K562 (cell line): Measurements from ENCODE around the gene SEC24C. TPM values are rescaled to one million over a fixed set of nuclear protein-coding genes. Genes with fewer than 3 reads are reported as not detected.

Experiments
- ARID1B ChIP-seq: fragments of 450-650 bp; IDR thresholded peaks from 2 replicates; pipeline ENCODE4 v1.6.1; 2016; ENCODE audit warnings: antibody characterized with exemption, mild to moderate bottlenecking, inconsistent platforms
- CBFA2T3 ChIP-seq: fragments of 450-650 bp; IDR thresholded peaks from 2 replicates; pipeline ENCODE4 v1.6.1; 2017
- FOXK2 ChIP-seq, 2 experiments: fragments of 450-650 bp; IDR thresholded peaks in 1 of 2; conservative IDR thresholded peaks in 1 of 2; 2 replicates each; pipeline ENCODE4 v1.6.1; 2016; ENCODE audit warnings: low read depth in 2 of 2, mild to moderate bottlenecking in 1 of 2
- HEY1 ChIP-seq: fragments of 250-450 bp; sonication (Bioruptor Pico); IDR thresholded peaks from 2 replicates; pipeline ENCODE4 v1.5.0; 2020; ENCODE audit warnings: mild to moderate bottlenecking, moderate library complexity, borderline replicate concordance
- LARP7 ChIP-seq: fragments of 450-650 bp; IDR thresholded peaks from 2 replicates; pipeline ENCODE4 v1.6.1; 2016
- MBD2 ChIP-seq: sonication (generic); IDR thresholded peaks from 2 replicates; pipeline ENCODE4 v1.6.1; 2016; ENCODE audit warnings: low read depth, borderline replicate concordance
- NR4A1 ChIP-seq, 2 experiments: fragments of 250-450 bp in 1 of 2; fragments of 450-650 bp in 1 of 2; sonication (Bioruptor Pico) in 1 of 2; IDR thresholded peaks; 2 replicates each; pipeline versions ENCODE4 v1.4.0 to v1.6.1; 2016 to 2020; ENCODE audit warnings: mild to moderate bottlenecking in 2 of 2, missing compliant biosample characterization in 1 of 2, missing genetic modification characterization in 1 of 2, moderate library complexity in 1 of 2
- POLR2B ChIP-seq: fragments of 450-650 bp; IDR thresholded peaks from 2 replicates; pipeline ENCODE4 v1.6.1; 2018; ENCODE audit warnings: low read depth; ENCODE audit not compliant: partially characterized antibody
- SMAD4 ChIP-seq: fragments of 250-450 bp; sonication (Bioruptor Pico); conservative IDR thresholded peaks from 2 replicates; pipeline ENCODE4 v1.8.0; 2021; ENCODE audit warnings: inconsistent platforms, mild to moderate bottlenecking, moderate library complexity
- SMARCA4 ChIP-seq: fragments of 450-650 bp; IDR thresholded peaks from 2 replicates; pipeline ENCODE4 v1.6.1; 2016
- TBP ChIP-seq: optimal IDR thresholded peaks from 2 replicates; pipeline ENCODE3; 2011; ENCODE audit warnings: low read depth, low read length, improper control_type of control experiment
- VEZF1 ChIP-seq: fragments of 200-800 bp; sonication (Bioruptor generic); IDR thresholded peaks from 2 replicates; pipeline ENCODE4 v1.6.1; 2017; ENCODE audit warnings: missing genetic modification characterization, missing compliant biosample characterization
- ZNF583 ChIP-seq: fragments of 250-450 bp; sonication (Bioruptor Pico); IDR thresholded peaks from 2 replicates; pipeline ENCODE4 v1.4.0; 2020
- polyA plus RNA-seq, 8 experiments: library from polyadenylated mRNA; depleted of rRNA in 4 of 8; stranded (reverse) in 5 of 8; unstranded in 3 of 8; fragments of >200 nt; fragmentation: Nextera tagmentation in 2 of 8; fragmentation: Illumina TruSeq in 1 of 8; extraction: Ambion mirVana in 2 of 8; extraction: Trizol in 1 of 8; gene quantifications; 2 replicates each; pipeline versions ENCODE4 v1.2.1 to v1.2.3, GENCODE V29; 2011 to 2014; ENCODE audit warnings: inconsistent platforms in 1 of 8, missing spikeins in 1 of 8
- total RNA-seq, 7 experiments: library from RNA; depleted of rRNA in 6 of 7; stranded (reverse); fragments of >200 nt in 6 of 7; fragmentation: Illumina TruSeq in 2 of 7; extraction: Trizol in 2 of 7; gene quantifications; 2 replicates each; pipeline versions ENCODE4 v1.2.1 to v1.2.3, GENCODE V29; 2011 to 2021; ENCODE audit warnings: low replicate concordance in 1 of 7
- TF ChIP-seq, protein P1 (sequence below): fragments of 450-650 bp; IDR thresholded peaks from 2 replicates; pipeline ENCODE4 v1.6.1; 2017; ENCODE audit warnings: antibody characterized with exemption, mild to moderate bottlenecking
- TF ChIP-seq, protein P2 (sequence below), 2 experiments: fragments of 200-800 bp in 1 of 2; sonication (Bioruptor generic) in 1 of 2; sonication (generic) in 1 of 2; formaldehyde crosslinking in 1 of 2; IDR thresholded peaks in 1 of 2; conservative IDR thresholded peaks in 1 of 2; 2 replicates each; pipeline versions ENCODE4 v1.5.0 to v1.6.1; 2016 to 2020; ENCODE audit warnings: missing compliant biosample characterization in 1 of 2, missing genetic modification characterization in 1 of 2, missing genetic modification reagents in 1 of 2
- TF ChIP-seq, protein P3 (sequence below): sonication (generic); IDR thresholded peaks from 2 replicates; pipeline ENCODE4 v1.6.1; 2016
- TF ChIP-seq, protein P4 (sequence below): fragments of 450-650 bp; formaldehyde crosslinking; IDR thresholded peaks from 2 replicates; pipeline ENCODE4 v1.4.0; 2020; ENCODE audit warnings: mild to moderate bottlenecking, moderate library complexity

The SEC24C gene
- total and polyA plus RNA-seq, 9 of the 15 experiments (the other 6 are each of a cell fraction or from before 2014, with no cell fraction given), result 19.0 to 115 (median 70.5) TPM

- TF ChIP-seq, protein P1, sequence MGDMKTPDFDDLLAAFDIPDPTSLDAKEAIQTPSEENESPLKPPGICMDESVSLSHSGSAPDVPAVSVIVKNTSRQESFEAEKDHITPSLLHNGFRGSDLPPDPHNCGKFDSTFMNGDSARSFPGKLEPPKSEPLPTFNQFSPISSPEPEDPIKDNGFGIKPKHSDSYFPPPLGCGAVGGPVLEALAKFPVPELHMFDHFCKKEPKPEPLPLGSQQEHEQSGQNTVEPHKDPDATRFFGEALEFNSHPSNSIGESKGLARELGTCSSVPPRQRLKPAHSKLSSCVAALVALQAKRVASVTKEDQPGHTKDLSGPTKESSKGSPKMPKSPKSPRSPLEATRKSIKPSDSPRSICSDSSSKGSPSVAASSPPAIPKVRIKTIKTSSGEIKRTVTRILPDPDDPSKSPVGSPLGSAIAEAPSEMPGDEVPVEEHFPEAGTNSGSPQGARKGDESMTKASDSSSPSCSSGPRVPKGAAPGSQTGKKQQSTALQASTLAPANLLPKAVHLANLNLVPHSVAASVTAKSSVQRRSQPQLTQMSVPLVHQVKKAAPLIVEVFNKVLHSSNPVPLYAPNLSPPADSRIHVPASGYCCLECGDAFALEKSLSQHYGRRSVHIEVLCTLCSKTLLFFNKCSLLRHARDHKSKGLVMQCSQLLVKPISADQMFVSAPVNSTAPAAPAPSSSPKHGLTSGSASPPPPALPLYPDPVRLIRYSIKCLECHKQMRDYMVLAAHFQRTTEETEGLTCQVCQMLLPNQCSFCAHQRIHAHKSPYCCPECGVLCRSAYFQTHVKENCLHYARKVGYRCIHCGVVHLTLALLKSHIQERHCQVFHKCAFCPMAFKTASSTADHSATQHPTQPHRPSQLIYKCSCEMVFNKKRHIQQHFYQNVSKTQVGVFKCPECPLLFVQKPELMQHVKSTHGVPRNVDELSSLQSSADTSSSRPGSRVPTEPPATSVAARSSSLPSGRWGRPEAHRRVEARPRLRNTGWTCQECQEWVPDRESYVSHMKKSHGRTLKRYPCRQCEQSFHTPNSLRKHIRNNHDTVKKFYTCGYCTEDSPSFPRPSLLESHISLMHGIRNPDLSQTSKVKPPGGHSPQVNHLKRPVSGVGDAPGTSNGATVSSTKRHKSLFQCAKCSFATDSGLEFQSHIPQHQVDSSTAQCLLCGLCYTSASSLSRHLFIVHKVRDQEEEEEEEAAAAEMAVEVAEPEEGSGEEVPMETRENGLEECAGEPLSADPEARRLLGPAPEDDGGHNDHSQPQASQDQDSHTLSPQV, result 0 out of 2 replicates have a peak, but pooled peaks have one; percentile 35
- TF ChIP-seq LARP7, result no peak
- peak; percentile 16 for TF ChIP-seq POLR2B
- TF ChIP-seq, protein P2, sequence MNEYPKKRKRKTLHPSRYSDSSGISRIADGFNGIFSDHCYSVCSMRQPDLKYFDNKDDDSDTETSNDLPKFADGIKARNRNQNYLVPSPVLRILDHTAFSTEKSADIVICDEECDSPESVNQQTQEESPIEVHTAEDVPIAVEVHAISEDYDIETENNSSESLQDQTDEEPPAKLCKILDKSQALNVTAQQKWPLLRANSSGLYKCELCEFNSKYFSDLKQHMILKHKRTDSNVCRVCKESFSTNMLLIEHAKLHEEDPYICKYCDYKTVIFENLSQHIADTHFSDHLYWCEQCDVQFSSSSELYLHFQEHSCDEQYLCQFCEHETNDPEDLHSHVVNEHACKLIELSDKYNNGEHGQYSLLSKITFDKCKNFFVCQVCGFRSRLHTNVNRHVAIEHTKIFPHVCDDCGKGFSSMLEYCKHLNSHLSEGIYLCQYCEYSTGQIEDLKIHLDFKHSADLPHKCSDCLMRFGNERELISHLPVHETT (CRISPR knock-in tag; conservative IDR thresholded peaks at IDR 0.05 in 1 of 2, IDR thresholded peaks at IDR 0.05 in 1 of 2), result peak in 1 of 2 experiments; percentile 62; a peak in 1 of 4 replicates
- TF ChIP-seq ZNF583 (CRISPR knock-in tag), result 0 out of 2 replicates have a peak, but pooled peaks have one; percentile 52
- 0 out of 2 replicates have a peak, but pooled peaks have one; percentile 27 for TF ChIP-seq SMARCA4
- TF ChIP-seq, protein P3, sequence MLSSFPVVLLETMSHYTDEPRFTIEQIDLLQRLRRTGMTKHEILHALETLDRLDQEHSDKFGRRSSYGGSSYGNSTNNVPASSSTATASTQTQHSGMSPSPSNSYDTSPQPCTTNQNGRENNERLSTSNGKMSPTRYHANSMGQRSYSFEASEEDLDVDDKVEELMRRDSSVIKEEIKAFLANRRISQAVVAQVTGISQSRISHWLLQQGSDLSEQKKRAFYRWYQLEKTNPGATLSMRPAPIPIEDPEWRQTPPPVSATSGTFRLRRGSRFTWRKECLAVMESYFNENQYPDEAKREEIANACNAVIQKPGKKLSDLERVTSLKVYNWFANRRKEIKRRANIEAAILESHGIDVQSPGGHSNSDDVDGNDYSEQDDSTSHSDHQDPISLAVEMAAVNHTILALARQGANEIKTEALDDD, result peak; percentile 67
- 0 out of 2 replicates have a peak, but pooled peaks have one; percentile 1 for TF ChIP-seq MBD2
- TF ChIP-seq, protein P4, sequence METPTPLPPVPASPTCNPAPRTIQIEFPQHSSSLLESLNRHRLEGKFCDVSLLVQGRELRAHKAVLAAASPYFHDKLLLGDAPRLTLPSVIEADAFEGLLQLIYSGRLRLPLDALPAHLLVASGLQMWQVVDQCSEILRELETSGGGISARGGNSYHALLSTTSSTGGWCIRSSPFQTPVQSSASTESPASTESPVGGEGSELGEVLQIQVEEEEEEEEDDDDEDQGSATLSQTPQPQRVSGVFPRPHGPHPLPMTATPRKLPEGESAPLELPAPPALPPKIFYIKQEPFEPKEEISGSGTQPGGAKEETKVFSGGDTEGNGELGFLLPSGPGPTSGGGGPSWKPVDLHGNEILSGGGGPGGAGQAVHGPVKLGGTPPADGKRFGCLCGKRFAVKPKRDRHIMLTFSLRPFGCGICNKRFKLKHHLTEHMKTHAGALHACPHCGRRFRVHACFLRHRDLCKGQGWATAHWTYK (CRISPR knock-in tag), result peak; percentile 24; the same call in 1 of the 2 replicates
- no peak for TF ChIP-seq HEY1 (CRISPR knock-in tag)
- TF ChIP-seq CBFA2T3, result peak; percentile 61
- peak; percentile 35 for TF ChIP-seq SMAD4 (CRISPR knock-in tag)
- TF ChIP-seq TBP, result no peak
- no peak for TF ChIP-seq FOXK2 (conservative IDR thresholded peaks at IDR 0.05 in 1 of 2, IDR thresholded peaks at IDR 0.05 in 1 of 2; ENCODE audit: low read depth in 2 of 2)
- no peak for TF ChIP-seq NR4A1 (CRISPR knock-in tag; IDR thresholded peaks at IDR 0.05)
- no peak for TF ChIP-seq NR4A1 (tag; IDR thresholded peaks at IDR 0.05)
- TF ChIP-seq VEZF1 (CRISPR knock-in tag), result peak; percentile 24; the same call in 1 of the 2 replicates
- TF ChIP-seq ARID1B, result peak; percentile 68
These were observed 65.1 kb downstream of the SEC24C start (continued) for GRCh38 chr10:73809061-73809818.
